H1 (cell line): ENCODE measurements around the gene PLXDC2.

Source experiments
- ATF3 ChIP-seq: IDR thresholded peaks from 2 replicates; pipeline ENCODE4 v1.6.1; 2011; ENCODE audit warnings: low read depth, mild to moderate bottlenecking, low read length; ENCODE audit not compliant: insufficient read depth
- CTCF ChIP-seq, 3 experiments: IDR thresholded peaks; 1 replicate in 2 of 3; 2 replicates in 1 of 3; pipeline versions ENCODE4 v1.5.1 to v1.6.1; 2011; ENCODE audit warnings: low read length in 3 of 3, mild to moderate bottlenecking in 3 of 3, inconsistent platforms in 2 of 3, low read depth in 1 of 3, moderate library complexity in 1 of 3; ENCODE audit not compliant: insufficient read depth in 1 of 3; ENCODE audit errors: control extremely low read depth in 1 of 3
- E2F6 ChIP-seq: IDR thresholded peaks from 2 replicates; pipeline ENCODE4 v1.6.1; 2012; ENCODE audit warnings: inconsistent platforms
- EP300 ChIP-seq, 2 experiments: IDR thresholded peaks; 1 replicate in 1 of 2; 2 replicates in 1 of 2; pipeline ENCODE4 v1.6.1; 2011 to 2012; ENCODE audit warnings: low read depth in 2 of 2, low read length in 2 of 2, mild to moderate bottlenecking in 2 of 2, borderline replicate concordance in 1 of 2, inconsistent platforms in 1 of 2, moderate library complexity in 1 of 2
- EZH2 ChIP-seq: fragments of 200-600 bp; sonication (generic); IDR thresholded peaks from 2 replicates; pipeline ENCODE4 v1.7.1; 2012; ENCODE audit warnings: low read depth, mild to moderate bottlenecking, moderate library complexity, low read length, inconsistent platforms; ENCODE audit not compliant: severe bottlenecking
- HDAC2 ChIP-seq, 2 experiments: fragments of 300-600 bp in 1 of 2; sonication (generic) in 1 of 2; IDR thresholded peaks; 2 replicates each; pipeline ENCODE4 v1.6.1; 2011 to 2012; ENCODE audit warnings: low read depth in 2 of 2, low read length in 2 of 2, mild to moderate bottlenecking in 2 of 2, moderate library complexity in 2 of 2, borderline replicate concordance in 1 of 2, inconsistent platforms in 1 of 2
- KDM1A ChIP-seq: fragments of 200-600, 300-600 bp; sonication (generic); IDR thresholded peaks from 2 replicates; pipeline ENCODE4 v1.7.1; 2016; ENCODE audit warnings: mild to moderate bottlenecking, low read length, borderline replicate concordance
- POLR2A ChIP-seq, 2 experiments: IDR thresholded peaks; 1 replicate in 1 of 2; 2 replicates in 1 of 2; pipeline ENCODE4 v1.6.1; 2011; ENCODE audit warnings: low read depth in 2 of 2, low read length in 2 of 2, mild to moderate bottlenecking in 2 of 2; ENCODE audit errors: control extremely low read depth in 1 of 2
- RAD21 ChIP-seq, 2 experiments: IDR thresholded peaks in 1 of 2; conservative IDR thresholded peaks in 1 of 2; 2 replicates each; pipeline ENCODE4 v1.6.1; 2011; ENCODE audit warnings: low read depth in 2 of 2, low read length in 2 of 2, improper control_type of control experiment in 1 of 2, inconsistent platforms in 1 of 2, mild to moderate bottlenecking in 1 of 2, moderate library complexity in 1 of 2
- SP1 ChIP-seq: IDR thresholded peaks from 2 replicates; pipeline ENCODE4 v1.6.1; 2011; ENCODE audit warnings: low read depth, low read length
- SP2 ChIP-seq: IDR thresholded peaks from 2 replicates; pipeline ENCODE4 v1.6.1; 2012; ENCODE audit warnings: mild to moderate bottlenecking, low read length, inconsistent platforms
- TAF1 ChIP-seq: IDR thresholded peaks from 2 replicates; pipeline ENCODE4 v1.6.1; 2011; ENCODE audit warnings: mild to moderate bottlenecking, low read depth, low read length
- YY1 ChIP-seq: IDR thresholded peaks from 2 replicates; pipeline ENCODE4 v1.6.1; 2011; ENCODE audit warnings: low read depth, mild to moderate bottlenecking, low read length
- ZNF274 ChIP-seq: IDR thresholded peaks from 2 replicates; pipeline ENCODE4 v1.7.0; 2012; ENCODE audit warnings: low read length, borderline replicate concordance; ENCODE audit errors: extremely low read depth

GRCh38 chr10:19840776-19841175, 24.5 kb downstream of the PLXDC2 start:
- TF ChIP-seq ATF3 (no peak), EZH2 (no peak), CTCF (IDR thresholded peaks at IDR 0.05; ENCODE audit: control extremely low read depth in 1 of 3, insufficient read depth in 1 of 3, low read depth in 1 of 3, low read length in 3 of 3) (no peak), POLR2A (IDR thresholded peaks at IDR 0.05; ENCODE audit: control extremely low read depth in 1 of 2, low read depth in 2 of 2, low read length in 2 of 2) (no peak), KDM1A (no peak), ZNF274 (no peak), RAD21 (IDR thresholded peaks at IDR 0.05 in 1 of 2, conservative IDR thresholded peaks at IDR 0.05 in 1 of 2; ENCODE audit: low read depth in 2 of 2, low read length in 2 of 2) (no peak), TAF1 (no peak), HDAC2 (IDR thresholded peaks at IDR 0.05; ENCODE audit: borderline replicate concordance in 1 of 2, low read depth in 2 of 2, low read length in 2 of 2) (no peak), SP2 (no peak), SP1 (no peak), E2F6 (no peak), EP300 (IDR thresholded peaks at IDR 0.05; ENCODE audit: borderline replicate concordance in 1 of 2, low read depth in 2 of 2, low read length in 2 of 2) (no peak), YY1 (no peak)
